ENCODE data around the gene SLC28A1.
"Not testable (repeated sequence)": the region's sequence is repeated elsewhere in the genome, so short reads cannot be mapped to it uniquely, and the experiment has no call there.

Gene SLC28A1

GRCh38 chr15:84982301-84982920, 97.9 kb downstream of the SLC28A1 start:
- peak overlapping the region; percentile 59 for H3K4me3 ChIP-seq (ENCODE audit: control insufficient read depth, low read depth, low read length)
- TF ChIP-seq, protein P1, sequence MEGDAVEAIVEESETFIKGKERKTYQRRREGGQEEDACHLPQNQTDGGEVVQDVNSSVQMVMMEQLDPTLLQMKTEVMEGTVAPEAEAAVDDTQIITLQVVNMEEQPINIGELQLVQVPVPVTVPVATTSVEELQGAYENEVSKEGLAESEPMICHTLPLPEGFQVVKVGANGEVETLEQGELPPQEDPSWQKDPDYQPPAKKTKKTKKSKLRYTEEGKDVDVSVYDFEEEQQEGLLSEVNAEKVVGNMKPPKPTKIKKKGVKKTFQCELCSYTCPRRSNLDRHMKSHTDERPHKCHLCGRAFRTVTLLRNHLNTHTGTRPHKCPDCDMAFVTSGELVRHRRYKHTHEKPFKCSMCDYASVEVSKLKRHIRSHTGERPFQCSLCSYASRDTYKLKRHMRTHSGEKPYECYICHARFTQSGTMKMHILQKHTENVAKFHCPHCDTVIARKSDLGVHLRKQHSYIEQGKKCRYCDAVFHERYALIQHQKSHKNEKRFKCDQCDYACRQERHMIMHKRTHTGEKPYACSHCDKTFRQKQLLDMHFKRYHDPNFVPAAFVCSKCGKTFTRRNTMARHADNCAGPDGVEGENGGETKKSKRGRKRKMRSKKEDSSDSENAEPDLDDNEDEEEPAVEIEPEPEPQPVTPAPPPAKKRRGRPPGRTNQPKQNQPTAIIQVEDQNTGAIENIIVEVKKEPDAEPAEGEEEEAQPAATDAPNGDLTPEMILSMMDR (IDR thresholded peaks at IDR 0.05; ENCODE audit: control insufficient read depth, insufficient read depth, low read depth, low read length, missing control alignments): no peak
- DNase-seq (ENCODE audit: low read depth): no peak

GRCh38 chr15:84983294-84983693, 98.8 kb downstream of the SLC28A1 start:
- peak overlapping the region; percentile 59 for H3K4me3 ChIP-seq (ENCODE audit: control insufficient read depth, low read depth, low read length)
- DNase-seq (ENCODE audit: low read depth): no peak
- TF ChIP-seq, protein P1 (IDR thresholded peaks at IDR 0.05; ENCODE audit: control insufficient read depth, insufficient read depth, low read depth, low read length, missing control alignments): no peak

GRCh38 chr15:84983711-84984110, 99.2 kb downstream of the SLC28A1 start:
- TF ChIP-seq, protein P1 (IDR thresholded peaks at IDR 0.05; ENCODE audit: control insufficient read depth, insufficient read depth, low read depth, low read length, missing control alignments): no peak
- no peak for DNase-seq (ENCODE audit: low read depth)
- H3K4me3 ChIP-seq (ENCODE audit: control insufficient read depth, low read depth, low read length): no peak overlapping the region

GRCh38 chr15:84985158-84985557, 100.7 kb downstream of the SLC28A1 start:
- no peak overlapping the region for H3K4me3 ChIP-seq (ENCODE audit: control insufficient read depth, low read depth, low read length)
- no peak for DNase-seq (ENCODE audit: low read depth)
- TF ChIP-seq, protein P1 (IDR thresholded peaks at IDR 0.05; ENCODE audit: control insufficient read depth, insufficient read depth, low read depth, low read length, missing control alignments): no peak

- not testable (repeated sequence) for H3K4me3 ChIP-seq (ENCODE audit: control insufficient read depth, low read depth, low read length); DNase-seq (ENCODE audit: low read depth)
Observed at GRCh38 chr15:84987351-84987750, 102.9 kb downstream of the SLC28A1 start.

GRCh38 chr15:84987949-84988624, 103.6 kb downstream of the SLC28A1 start:
- no peak for DNase-seq (ENCODE audit: low read depth)
- TF ChIP-seq, protein P1 (IDR thresholded peaks at IDR 0.05; ENCODE audit: control insufficient read depth, insufficient read depth, low read depth, low read length, missing control alignments): no peak
- no peak overlapping the region for H3K4me3 ChIP-seq (ENCODE audit: control insufficient read depth, low read depth, low read length)

GRCh38 chr15:84988909-84989644, 104.6 kb downstream of the SLC28A1 start:
- TF ChIP-seq, protein P1 (IDR thresholded peaks at IDR 0.05; ENCODE audit: control insufficient read depth, insufficient read depth, low read depth, low read length, missing control alignments): no peak
- no peak for DNase-seq (ENCODE audit: low read depth)
- no peak overlapping the region for H3K4me3 ChIP-seq (ENCODE audit: control insufficient read depth, low read depth, low read length)

All from AG09309 (cell line).